ENCODE results near the gene TRMT61B.

Gene TRMT61B

DNA sequence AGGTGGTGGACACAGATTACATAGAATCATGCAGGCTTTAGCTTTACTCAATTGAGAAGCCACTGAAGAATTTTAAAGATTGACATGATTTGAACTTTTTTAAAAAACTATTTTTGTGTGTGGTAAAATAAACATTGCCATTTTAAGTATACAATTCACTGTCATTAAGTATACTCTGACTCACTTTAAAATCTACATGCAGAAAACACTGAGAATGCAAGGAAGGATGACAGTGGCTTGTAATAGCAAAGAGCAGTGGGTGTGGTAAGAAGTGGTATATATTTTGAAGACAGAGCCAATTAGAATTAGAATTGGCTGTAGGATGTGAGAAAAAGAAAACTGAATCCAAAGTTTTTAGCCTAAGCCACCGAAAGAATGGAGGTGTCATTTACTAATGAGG is 14.9 kb downstream of the TRMT61B start:
- no peak for DNase-seq

DNA sequence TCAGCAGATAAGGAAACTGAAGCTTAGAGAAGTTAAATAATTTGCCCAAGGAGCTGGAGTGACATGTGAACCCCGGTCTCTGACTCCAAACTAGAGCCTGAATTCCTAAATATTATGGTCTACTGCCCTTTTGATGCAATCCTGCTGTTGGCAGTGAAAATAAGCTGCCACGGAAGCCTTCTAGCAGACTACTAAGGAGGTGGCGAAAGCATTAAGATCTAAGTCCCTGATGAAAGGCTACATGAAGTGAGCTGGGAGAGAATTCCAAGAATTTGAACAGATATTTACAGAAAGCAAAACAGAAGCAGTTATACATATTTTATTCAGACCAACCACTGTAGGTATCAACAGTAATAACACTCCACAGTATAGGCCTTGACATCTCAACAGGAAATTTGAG is 28.1 kb downstream of the TRMT61B start:
- DNase-seq = no peak

DNA sequence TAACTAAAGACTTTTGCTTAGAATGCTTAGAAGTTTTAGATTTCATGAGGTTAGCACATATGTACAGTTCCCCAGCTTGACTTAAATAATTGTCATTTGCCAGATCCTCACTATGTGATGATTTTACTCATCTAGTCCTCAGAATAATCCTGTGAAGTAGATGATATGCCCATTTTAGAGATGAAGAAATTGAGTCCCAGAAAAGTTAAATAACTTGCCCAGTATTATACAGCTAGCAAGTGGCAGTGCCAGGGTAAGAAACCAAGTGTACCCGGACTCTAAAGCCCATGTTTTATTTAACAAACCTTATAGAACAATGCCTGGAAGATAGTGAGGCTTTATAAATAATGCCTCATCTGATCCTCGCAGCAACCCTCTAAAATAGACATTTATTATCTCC is 31.1 kb downstream of the TRMT61B start:
- no peak for DNase-seq

DNA sequence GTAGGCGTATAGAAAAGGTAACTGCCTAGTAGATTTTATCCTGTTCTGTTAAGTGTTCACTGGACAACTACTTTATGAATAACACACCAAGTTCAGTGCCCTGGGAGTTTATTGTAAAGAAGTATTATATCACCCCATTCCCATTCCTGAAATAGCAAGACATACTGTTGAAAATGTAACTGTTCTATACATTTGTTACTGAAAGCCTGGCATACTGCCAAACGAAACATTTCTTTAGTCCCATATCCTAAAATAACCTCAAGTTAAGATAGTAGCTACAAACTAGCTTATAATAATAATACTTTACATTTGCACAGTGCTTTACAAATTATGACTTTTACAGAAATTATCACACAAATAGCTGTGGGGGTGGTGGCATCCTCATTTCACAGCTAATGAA is 34.3 kb downstream of the TRMT61B start:
- DNase-seq = no peak

DNA sequence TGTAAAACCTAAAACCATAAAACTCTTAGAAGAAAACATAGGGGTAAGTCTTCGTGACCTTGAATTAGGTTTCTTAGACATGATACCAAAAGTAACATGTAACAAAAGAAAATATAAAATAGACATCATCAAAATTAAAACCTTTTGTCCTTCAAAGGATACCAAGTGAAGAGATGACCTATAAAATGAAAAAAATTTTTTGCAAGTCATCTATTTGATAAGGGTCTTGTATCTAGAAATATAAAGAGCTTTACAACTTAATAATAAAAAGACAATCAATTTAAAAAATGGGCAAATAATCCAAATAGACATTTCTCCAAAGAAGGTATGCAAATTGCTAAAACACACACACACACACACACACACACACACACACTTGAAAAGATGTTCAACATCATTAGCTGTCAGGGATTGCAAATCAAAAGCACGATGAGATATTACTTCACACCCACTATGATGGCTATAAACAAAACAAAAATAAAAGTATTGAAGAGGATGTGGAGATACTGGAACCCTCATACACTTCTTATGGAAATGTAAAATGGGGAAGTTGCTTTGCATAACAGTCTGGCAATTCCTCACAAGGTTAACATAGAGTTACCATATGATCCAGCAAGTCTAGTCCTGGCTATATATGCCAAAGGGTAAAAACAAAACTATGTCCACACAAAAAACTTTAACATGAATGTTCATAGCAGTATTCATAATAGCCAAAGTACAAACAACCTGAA is 36.2 kb downstream of the TRMT61B start:
- DNase-seq = no peak

DNA sequence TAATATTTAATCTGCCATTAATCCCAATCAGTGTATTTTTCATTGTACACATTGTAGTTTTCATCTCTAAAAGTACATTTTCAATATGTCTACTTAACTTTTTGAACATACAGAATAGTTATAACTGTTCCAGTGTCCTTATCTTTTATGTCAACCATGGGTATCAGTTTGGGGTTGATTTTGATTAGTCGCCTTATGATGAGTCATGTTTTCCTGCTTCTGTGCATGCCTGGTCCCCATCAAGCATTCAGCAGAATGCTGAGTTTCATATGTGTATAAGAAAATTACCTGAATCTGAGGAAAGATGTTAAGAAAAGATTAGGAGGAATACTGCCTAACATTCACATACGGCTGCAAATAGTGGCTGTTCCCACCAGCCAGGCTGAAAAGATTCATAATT is 41.7 kb downstream of the TRMT61B start:
- no peak for DNase-seq

DNA sequence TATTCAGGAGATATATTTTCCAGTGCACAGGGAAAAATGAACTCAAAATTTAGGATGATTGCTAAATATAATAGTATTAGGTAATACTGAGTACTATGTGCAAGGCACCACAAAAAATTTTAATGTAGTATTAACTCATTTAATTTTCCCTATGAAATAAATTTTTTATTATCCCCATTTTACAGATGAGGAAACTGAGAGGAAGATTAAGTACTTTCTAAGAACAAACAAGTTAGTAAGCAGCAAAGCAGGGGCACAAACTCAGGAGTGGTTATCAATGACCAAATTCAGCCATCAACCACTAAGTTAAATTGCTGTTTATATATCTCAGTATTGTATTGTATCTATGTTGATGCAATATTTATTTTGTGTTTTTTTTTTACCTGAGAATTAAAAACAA is 45.2 kb downstream of the TRMT61B start:
- no peak for DNase-seq

DNA sequence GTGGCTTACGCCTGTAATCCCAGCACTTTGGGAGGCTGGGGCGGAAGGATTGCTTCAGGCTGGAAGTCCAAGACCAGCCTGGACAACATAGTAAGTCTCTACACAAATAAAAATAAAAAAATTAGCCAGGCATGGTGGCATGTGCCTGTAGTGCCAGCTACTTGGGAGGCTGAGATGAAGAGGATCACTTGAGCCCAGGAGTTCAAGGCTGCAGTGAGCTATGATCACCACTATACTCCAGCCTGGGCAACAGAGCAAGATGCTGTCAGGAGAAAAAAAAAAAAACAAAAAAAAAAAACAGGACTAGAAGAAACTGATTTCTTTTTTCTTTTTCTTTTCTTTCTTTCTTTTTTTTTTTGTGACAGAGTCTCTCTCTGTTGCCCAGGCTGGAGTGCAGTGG is 45.9 kb downstream of the TRMT61B start:
- no peak for DNase-seq

DNA sequence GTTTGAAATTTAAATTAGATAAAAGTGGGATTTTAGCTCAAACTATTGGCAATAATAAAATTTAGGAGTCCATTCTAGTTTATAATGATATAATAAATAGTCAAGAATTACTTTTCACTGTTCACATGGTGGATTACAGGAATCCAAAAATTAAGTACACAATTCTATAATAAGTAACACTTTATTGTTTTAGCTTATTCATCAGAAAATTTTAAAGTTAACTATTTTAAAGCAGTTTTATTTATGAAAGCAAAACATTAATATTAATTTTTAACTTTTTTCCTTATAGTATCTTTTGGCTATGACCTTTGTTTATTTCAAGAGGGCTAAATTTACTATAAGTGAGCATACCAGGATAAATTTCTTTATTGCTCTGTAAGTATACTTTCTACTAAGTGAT is 48.1 kb downstream of the TRMT61B start:
- DNase-seq = no peak

DNA sequence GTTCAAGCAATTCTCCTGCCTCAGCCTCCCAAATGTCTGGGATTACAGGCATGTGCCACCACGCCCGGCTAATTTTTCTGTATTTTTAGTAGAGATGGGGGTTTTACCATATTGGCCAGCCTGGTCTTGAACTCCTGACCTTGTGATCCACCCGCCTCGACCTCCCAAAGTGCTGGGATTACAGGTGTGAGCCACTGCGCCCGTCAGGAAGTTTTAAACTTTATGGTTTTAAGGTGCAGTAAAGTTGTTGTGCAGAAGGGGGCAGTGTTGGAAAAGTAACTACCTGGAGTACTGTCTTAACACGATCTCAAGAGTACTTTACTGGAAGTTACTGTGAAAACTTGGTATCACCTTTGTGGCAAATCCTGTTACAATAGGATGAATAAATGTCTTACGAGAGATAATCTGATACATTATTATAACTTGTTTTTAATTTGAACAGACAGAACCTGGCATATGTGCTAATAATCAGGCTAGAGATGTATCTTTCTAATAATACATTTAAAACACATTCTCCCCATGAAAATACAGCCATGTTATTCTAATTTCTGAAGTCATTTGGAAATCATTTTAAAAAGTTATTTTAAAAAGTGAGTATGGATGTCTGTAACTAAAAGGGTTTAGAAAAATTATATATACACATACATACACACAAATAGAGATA is 48.7 kb downstream of the TRMT61B start:
- peak; percentile 44 for DNase-seq

DNA sequence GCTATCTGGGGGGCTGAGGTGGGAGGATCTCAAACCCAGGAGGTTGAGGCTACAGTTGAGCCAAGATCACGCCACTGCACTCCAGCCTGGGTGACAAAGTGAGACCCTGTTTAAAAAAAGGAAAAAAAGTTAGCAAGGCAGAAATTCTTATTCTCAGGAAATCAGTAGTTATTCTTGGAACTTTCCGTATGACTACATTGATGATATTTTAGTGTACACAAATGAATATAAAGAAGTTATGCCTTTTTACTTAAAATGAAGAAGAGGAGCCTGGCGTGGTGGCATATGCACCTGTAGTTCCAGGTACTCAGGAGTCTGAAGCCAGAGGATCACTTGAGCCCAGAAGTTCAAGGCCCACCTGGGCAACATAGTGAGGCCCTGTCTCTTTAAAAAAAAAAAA is 52.1 kb downstream of the TRMT61B start:
- DNase-seq = no peak

DNA sequence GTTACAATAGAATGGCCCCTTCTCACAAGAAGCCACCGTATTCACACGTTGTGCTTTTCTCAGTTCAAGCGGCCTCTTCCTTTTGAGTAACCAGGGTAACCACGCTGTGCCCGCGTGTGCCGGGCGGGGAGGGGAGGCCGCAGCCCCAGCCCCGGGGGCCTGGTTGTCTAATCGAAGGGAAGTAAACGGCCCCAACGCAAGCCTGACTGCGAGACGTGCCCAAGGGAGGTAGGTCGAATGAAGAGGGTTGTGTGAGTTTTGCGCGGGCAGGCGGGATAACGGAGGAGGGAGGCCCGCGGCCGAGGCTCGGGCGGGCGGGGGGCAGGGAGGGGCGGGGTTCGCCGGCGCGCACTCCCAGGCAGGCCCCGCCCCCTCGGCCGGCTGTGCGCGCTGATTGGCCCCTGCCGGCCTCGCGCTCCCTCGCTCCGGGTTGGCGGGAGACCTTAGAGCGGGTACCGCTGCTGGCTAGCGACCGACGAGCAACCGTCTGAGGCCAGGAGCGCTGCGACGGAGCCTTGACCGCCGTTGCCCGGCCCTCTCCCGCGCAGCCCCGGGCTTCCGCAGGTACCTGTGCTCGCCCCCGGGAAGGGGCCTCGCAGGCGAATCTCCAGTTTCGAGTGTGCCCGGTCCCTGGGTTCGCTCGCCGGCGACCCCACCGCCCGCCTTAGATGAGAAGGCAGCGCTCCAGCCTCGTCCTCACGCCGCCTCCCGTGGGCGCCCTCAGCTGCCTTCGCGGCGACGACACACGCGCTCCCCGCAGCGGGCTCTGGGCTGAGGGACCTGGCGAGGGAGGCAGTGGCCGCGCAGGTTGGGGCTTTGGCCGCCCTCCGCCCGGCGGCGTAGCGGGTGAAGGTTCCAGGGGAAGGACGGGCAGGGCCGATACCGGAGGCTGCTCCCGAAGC is 59.5 kb downstream of the TRMT61B start, which contains the start of gene SPDYA:
Gene SPDYA (plus strand): TSS at position 451 of the 902 bp plus-strand sequence. CDS start 5,181 bp downstream, outside the sequence.
- peak; percentile 81 for DNase-seq

DNA sequence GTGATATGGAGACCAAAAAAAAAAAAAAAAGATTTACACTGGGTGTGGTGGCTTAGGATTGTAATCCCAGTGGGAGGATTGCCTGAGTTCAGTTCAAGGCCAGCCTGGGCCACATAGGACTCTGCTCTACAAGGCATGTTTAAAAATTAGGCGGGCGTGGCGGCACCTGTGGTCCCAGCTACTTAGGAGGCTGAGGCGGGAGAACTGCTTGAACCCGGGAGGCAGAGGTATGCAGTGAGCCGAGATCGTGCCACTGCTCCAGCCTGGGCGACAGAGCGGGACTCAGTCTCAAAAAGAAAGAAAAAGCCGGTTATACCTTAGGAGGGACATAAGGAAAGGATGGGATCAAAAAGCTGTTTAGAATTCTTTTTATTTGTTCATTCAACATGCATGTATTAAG is 60.2 kb downstream of the TRMT61B start:
- no peak for DNase-seq

DNA sequence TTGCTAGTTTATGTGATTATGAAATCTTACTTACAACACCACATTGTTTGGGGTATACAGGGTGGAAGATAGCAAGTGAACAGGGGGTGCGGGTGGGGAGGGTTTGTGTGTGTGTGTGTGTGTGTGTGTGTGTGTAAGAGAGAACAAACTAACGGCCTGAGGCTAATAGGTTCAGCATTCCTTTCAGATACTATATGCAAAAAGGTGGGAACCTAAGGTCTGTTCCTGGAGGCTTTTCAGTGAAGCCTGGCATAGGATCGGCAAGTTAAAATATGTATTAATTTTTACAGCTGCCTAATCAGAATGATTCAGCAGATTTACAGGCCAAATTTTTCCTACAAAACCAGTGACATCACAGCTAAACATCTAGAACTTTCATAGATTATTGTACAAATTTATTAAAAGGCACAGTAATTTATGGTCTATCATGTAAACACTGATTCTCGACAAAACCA is 67.1 kb downstream of the TRMT61B start:
- DNase-seq = no peak

DNA sequence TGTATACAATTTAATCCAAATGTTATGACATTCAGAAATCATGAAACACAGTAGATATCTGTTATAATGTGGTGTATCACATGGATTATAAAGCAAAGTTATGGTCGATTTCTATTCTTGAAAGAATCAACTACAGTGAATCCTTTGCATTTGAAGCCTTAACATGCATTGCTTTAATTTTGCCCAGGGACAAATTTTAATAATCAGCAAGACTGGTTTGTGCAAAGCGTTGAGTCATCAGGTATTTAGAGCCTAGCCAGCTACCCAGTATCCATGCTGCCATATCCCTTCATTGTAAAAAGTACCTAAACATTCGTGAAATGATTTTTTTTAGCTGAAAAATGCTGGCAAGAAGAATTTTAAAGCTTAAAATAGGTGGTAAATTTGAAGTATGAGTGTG is 68.4 kb downstream of the TRMT61B start:
- DNase-seq = no peak
